G401.6 (cell line): ENCODE data around the gene RAB3IL1.

Source experiments
- FAIRE-seq: peaks from 2 replicates; lab custom pipeline; 2012; peaks lifted over from hg19 to GRCh38; lab: Jason Lieb, UNC

RAB3IL1 gene

DNA sequence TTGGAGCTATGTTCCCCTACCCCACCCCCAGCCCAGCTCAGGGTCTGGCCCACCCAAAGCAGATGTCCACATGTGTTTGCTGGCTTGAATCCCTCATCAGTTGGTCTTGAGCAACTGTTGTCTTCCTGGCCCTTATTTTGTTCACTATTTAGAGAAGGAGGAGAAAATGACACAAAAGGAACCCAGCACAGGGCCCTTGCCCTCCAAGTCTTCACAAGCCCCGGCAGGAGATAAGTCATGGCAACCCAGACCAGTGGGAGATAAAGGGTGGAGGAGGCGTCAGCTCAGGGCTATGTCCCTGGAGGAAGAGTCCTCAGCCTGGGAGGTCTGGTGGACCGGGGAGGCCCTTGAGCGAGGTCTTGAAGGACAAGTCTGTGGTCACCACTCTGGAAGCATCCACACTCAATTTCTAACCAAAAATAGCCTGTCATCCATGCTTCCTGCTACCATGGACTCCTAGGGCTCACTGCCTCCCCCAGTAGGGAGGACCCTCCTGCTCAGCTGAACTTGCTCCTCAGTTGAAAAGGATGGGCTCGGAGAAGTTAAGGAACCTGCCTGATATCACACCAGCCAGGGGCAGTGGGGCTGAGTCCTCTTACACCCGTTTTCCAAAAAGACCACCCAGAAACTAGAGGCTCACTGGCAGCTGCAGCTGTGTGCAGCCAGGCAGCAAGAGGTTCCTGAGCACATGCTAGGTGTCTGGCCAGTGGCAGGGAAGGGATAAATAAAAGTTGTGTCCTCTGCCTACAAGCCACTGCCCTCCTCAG is 1.8 kb upstream of the RAB3IL1 start:
- FAIRE-seq = no peak

DNA sequence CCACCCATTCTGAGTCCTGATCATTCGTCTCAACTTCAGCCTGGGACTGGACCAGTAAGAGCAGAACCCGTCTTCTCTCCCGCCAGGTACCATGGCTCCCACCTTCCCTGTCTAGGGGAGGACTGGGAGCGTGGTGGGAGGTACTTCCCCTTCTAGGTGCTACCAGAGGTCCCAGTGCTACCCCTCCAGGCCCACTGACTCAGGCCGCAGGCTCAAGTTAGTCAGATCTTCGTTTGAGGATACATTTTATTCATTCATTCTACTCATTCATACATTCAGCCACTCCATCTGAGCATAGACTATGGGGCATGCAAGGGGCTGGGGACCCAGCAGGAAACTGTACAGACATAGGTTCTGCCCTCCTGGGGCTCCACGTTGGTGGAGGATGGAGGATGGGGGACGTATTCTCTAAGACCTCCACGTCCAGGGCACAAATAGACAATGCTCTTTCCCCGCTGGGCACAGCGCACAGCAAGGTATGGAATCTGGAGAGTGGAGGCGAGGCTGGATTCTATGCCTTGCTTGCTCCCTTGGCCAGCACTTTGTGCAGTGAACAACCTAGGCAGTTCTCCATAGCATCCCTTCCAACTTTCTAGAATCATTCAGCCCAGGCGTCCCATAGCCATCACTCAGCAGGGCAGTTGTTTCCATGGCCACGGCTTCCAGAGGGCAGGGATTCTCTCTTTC is 1.0 kb upstream of the RAB3IL1 start:
- no peak for FAIRE-seq

- no peak for FAIRE-seq
These were observed 531 bp downstream of the RAB3IL1 start for GRCh38 chr11:61916737-61917333.

- no peak for FAIRE-seq
These were observed 2.7 kb downstream of the RAB3IL1 start for GRCh38 chr11:61914471-61915171.

GRCh38 chr11:61913699-61914395 is 3.5 kb downstream of the RAB3IL1 start:
- no peak for FAIRE-seq

DNA sequence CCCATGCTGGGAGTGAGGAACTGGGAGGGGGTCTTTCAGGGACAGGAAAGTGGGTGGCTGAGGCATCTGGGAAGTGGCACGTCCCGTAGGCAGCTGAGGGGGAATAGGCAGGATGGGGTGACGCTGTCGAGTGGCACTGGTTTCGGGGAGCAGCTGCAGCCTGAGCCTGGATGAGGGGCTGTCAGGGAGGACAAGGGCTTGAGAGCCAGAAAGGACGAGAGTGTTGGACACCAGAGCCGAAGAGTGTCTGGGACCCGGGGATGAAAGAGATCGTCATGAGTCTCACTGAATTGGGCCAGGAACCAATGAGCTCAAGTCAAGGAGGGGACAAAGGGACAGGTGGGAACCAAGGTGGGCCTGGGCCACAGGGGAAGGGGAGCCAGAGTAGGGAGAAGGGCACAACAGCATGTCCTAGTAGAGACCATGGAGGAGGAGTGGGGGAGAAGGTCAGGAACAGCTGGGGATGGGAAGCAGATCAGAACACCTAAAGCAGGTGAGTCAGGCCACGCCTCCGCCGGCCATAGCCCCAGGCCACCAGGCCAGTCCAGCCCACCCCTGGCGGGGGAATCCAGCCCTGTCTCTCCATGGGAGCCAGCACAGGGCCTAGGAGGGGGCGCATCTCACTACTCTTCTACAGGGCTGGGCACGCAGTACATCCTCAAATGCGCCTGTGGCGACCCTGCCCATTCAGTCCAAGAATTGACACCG is 4.2 kb downstream of the RAB3IL1 start:
- FAIRE-seq = no peak

GRCh38 chr11:61912530-61912898 is 4.9 kb downstream of the RAB3IL1 start:
- FAIRE-seq = no peak

GRCh38 chr11:61911701-61912529 is 5.5 kb downstream of the RAB3IL1 start:
- FAIRE-seq = no peak

DNA sequence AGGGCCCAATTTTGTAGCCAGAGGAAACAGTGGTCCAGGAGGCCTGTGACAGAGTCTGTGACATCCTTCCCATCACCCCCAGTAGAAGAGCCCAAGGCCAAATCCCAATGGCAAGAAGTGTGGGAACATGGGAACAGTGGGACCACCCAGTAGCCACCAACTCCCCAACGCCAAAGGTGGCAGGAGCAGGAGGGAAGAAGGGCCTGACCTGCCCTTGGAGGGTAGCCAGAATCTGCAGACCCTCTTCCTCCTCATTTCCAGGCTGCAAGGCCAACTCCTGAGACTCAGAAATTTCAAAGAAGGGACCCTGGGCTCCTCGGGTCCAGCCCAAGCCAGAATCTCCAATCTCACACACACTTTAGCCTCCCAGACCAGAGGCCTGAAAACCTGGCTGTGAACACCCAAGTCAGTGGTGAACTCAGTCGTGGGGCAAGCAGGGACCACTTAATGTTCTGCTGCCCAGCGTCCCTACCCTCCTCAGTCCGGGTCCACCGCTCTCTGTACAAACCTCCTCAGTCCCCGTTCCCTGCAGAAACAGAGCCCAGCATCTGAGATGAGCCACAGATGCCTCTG is 6.2 kb downstream of the RAB3IL1 start:
- no peak for FAIRE-seq

DNA sequence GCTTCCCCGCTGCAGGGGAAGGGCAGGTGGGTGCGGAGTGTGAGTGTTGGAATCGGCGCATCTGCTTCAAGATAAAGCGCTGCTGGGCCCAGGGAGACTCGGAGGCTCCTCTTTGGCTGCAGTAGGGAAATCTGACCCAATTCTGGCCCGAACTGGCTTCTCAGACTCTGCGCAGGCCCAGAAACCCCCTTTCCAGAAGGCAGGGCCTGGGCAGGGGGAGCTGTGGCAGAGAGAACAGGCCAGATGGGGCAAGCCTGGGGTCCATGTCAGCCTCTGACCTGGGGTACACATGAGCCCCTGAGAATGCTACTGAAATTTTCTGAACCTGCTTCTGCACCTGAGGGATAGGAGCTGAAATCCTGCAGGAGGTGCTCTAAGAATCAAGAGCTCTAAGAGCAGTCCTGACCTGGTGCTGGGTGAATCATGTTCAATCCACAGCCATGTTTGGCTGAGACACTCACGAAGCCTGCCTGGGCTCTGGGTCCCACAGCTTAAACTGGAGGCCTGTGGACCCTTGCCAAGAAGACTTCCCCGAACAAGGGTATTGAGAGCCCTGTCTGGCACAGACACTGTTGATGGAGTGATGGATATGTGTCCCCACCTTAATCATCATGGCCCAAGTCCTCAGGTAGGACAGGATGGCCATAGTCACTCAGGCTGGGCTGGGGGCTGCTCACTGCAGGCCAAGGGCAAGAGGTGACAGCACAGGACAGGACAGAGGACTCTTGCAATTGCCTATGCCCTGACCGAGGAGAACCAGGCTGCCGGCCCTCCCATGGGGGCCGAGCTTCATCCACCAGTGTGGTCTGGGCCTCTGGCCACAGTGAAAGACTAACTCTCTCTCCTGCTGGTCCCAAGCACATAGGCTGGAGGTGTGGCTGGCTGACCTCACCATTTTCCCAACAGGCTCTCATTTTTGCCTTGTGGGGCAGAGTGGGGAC is 6.9 kb downstream of the RAB3IL1 start:
- no peak for FAIRE-seq

DNA sequence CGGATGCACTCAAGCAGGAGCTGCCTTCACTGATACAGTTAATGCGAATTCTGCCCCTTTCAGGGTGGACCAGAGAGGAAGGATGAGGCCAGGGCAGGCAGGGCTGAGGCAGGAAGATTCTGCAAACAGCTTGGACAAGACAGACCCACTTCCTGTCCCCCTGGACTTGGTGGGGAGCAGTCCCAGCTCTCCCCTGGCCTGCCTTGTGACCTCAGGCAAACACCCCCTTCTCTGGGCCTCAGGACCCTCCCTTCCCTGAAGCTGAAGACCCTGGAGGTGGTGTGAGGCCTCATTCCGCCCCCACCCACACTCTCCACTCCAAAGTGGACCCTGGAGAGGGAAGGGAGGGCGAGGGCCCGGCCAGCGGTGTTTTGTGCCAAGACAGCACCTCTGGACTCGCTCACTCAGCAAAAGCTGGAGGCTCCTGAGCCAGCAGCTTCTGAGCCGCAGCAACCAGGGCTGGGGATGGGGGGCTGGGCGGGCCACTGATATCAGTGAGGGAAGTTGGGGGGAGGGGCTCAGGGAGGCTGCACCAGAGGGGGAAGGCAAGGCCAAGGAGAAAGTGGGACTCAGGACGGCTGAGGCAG is 8.5 kb downstream of the RAB3IL1 start:
- no peak for FAIRE-seq

- FAIRE-seq = no peak
These were observed 9.3 kb downstream of the RAB3IL1 start for GRCh38 chr11:61907871-61908729.

DNA sequence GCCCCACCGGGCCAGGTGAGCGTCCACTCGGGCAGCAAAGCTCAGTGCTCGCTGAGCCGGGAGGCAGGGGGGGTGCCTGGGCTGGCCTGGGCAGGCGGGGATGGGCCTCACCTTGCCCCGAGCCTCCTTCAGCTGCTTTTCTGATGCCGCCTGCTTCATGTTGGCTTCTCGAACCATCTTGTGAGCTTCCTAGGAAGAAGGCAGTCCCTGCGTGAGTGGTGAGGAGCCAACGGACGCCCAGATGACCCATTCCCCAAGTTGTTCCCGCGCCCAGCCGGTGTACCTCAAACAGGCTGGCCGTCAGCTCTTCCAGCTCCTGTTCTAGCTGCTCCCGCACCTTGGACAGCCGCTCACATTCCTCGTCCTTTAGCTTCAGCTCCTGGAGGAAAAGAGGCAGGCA is 10.1 kb downstream of the RAB3IL1 start:
- no peak for FAIRE-seq

- FAIRE-seq = no peak
These were observed 10.8 kb downstream of the RAB3IL1 start for GRCh38 chr11:61906522-61906909.

GRCh38 chr11:61905801-61906521 is 11.4 kb downstream of the RAB3IL1 start:
- no peak for FAIRE-seq

GRCh38 chr11:61905067-61905696 is 12.2 kb downstream of the RAB3IL1 start:
- FAIRE-seq = no peak
